OCI-LY3 (cell line): Measurements from ENCODE around the gene KCNF1.

Experiments
- H2AFZ ChIP-seq: fragments of 200-600, 300-600 bp; shearing (Covaris generic); 2 replicates; pipeline ENCODE4 v1.6.0; 2014; ENCODE audit warnings: antibody characterized with exemption, low read depth, low read length
- H3K27ac ChIP-seq: fragments of 200-600, 300-600 bp; sonication (generic); 2 replicates; pipeline ENCODE4 v1.5.1; 2014; ENCODE audit warnings: mild to moderate bottlenecking, low read length, moderate library complexity, mixed read lengths
- H3K27me3 ChIP-seq: fragments of 200-600, 300-600 bp; sonication (generic); 2 replicates; pipeline ENCODE4 v1.6.1; 2014; ENCODE audit warnings: low read depth, low read length, mixed read lengths
- H3K36me3 ChIP-seq: fragments of 200-600, 300-600 bp; sonication (generic); replicated peaks from 2 replicates; pipeline ENCODE3; 2014; ENCODE audit warnings: low read depth, low read length, mixed read lengths
- H3K4me1 ChIP-seq: fragments of 300-600, 200-600 bp; sonication (generic); 2 replicates; pipeline ENCODE4 v1.6.1; 2014; ENCODE audit warnings: low read length, mixed read lengths
- H3K4me2 ChIP-seq: fragments of 200-600, 300-600 bp; sonication (generic); 2 replicates; pipeline ENCODE4 v1.6.1; 2014; ENCODE audit warnings: low read length, mixed read lengths
- H3K4me3 ChIP-seq: fragments of 300-600, 200-600 bp; sonication (generic); 2 replicates; pipeline ENCODE4 v1.5.1; 2014; ENCODE audit warnings: antibody characterized with exemption, mild to moderate bottlenecking, low read length, moderate library complexity
- H3K79me2 ChIP-seq: fragments of 300-600, 200-600 bp; shearing (Covaris generic); 2 replicates; pipeline ENCODE4 v1.6.1; 2014; ENCODE audit warnings: mild to moderate bottlenecking, low read length, mixed read lengths
- H3K9ac ChIP-seq: fragments of 300-600, 200-600 bp; shearing (Covaris generic); 2 replicates; pipeline ENCODE4 v1.6.0; 2014; ENCODE audit warnings: mild to moderate bottlenecking, low read length, moderate library complexity
- H3K9me3 ChIP-seq: fragments of 200-600, 300-600 bp; shearing (Covaris generic); 2 replicates; pipeline ENCODE4 v1.6.1; 2014; ENCODE audit warnings: low read length, mixed read lengths; ENCODE audit not compliant: insufficient read depth
- H4K20me1 ChIP-seq: fragments of 200-600, 300-600 bp; sonication (generic); 2 replicates; pipeline ENCODE4 v1.6.1; 2016; ENCODE audit warnings: low read length, mixed read lengths; ENCODE audit not compliant: insufficient read depth
- EZH2phosphoT487 ChIP-seq: fragments of 200-600 bp; shearing (Covaris generic); IDR thresholded peaks from 2 replicates; pipeline ENCODE4 v1.6.1; 2018; ENCODE audit warnings: antibody characterized with exemption, mixed run types, low read depth
- TF ChIP-seq, protein P1 (sequence below): fragments of 200-600, 300-600 bp; sonication (generic); IDR thresholded peaks from 2 replicates; pipeline ENCODE4 v1.5.1; 2014; ENCODE audit warnings: antibody characterized with exemption, low read length, low read depth

KCNF1 gene

GRCh38 chr2:10922307-10923007, 10.7 kb downstream of the KCNF1 start:
- no peak overlapping the region for H3K9ac ChIP-seq
- H4K20me1 ChIP-seq = no peaks in the 10 kb centered on the region
- no peak overlapping the region for H3K27ac ChIP-seq
- no peaks in the 10 kb centered on the region for H3K9me3 ChIP-seq
- no peaks in the 10 kb centered on the region for H3K4me1 ChIP-seq
- H3K4me2 ChIP-seq = no peak overlapping the region
- TF ChIP-seq, protein P1, sequence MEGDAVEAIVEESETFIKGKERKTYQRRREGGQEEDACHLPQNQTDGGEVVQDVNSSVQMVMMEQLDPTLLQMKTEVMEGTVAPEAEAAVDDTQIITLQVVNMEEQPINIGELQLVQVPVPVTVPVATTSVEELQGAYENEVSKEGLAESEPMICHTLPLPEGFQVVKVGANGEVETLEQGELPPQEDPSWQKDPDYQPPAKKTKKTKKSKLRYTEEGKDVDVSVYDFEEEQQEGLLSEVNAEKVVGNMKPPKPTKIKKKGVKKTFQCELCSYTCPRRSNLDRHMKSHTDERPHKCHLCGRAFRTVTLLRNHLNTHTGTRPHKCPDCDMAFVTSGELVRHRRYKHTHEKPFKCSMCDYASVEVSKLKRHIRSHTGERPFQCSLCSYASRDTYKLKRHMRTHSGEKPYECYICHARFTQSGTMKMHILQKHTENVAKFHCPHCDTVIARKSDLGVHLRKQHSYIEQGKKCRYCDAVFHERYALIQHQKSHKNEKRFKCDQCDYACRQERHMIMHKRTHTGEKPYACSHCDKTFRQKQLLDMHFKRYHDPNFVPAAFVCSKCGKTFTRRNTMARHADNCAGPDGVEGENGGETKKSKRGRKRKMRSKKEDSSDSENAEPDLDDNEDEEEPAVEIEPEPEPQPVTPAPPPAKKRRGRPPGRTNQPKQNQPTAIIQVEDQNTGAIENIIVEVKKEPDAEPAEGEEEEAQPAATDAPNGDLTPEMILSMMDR = no peak
- TF ChIP-seq EZH2phosphoT487 = no peak
- H3K4me3 ChIP-seq = no peak overlapping the region
- no peaks in the 10 kb centered on the region for H3K79me2 ChIP-seq
- H3K36me3 ChIP-seq = no peaks in the 10 kb centered on the region
- H3K27me3 ChIP-seq = peaks cover 14% of the 10 kb centered on the region
- H2AFZ ChIP-seq = no peak overlapping the region

- Histone ChIP-seq H4K20me1 (no peaks in the 10 kb centered on the region), H3K4me3 (no peak overlapping the region), H3K9ac (no peak overlapping the region), H3K27me3 (peaks cover 15% of the 10 kb centered on the region), H3K4me2 (no peak overlapping the region), H3K36me3 (no peaks in the 10 kb centered on the region), H2AFZ (no peak overlapping the region), H3K27ac (no peak overlapping the region), H3K4me1 (no peaks in the 10 kb centered on the region), H3K9me3 (no peaks in the 10 kb centered on the region), H3K79me2 (no peaks in the 10 kb centered on the region)
- TF ChIP-seq, protein P1 = no peak
- no peak for TF ChIP-seq EZH2phosphoT487
These were observed 11.3 kb downstream of the KCNF1 start for GRCh38 chr2:10923008-10923375.

DNA sequence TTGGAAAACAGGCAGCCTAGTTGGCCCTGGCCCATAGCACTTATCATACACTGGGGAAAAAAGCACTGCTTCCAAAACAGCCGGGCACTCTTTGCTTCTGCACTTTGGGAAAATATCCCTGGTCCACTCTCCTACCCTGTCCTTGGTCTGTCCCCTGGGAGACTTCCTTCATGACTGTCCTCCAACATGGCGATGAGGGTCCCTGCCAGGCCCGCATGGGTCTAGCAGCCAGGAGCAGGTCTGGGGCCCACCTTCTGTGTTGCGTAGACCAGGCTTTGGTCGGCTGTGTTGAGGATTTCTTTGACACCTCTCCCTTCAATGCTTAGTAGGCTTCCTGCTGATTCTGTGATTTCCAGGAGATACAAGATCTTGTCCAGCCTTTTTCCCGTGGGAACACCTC, 12.2 kb downstream of the KCNF1 start:
- Histone ChIP-seq H4K20me1 (no peaks in the 10 kb centered on the region), H3K27me3 (peaks cover 20% of the 10 kb centered on the region), H3K4me3 (no peak overlapping the region), H3K27ac (no peak overlapping the region), H3K79me2 (no peaks in the 10 kb centered on the region), H3K9ac (no peak overlapping the region), H3K4me2 (no peak overlapping the region), H3K36me3 (no peaks in the 10 kb centered on the region), H2AFZ (no peak overlapping the region), H3K9me3 (no peaks in the 10 kb centered on the region), H3K4me1 (no peaks in the 10 kb centered on the region)
- TF ChIP-seq, protein P1 = no peak
- TF ChIP-seq EZH2phosphoT487 = no peak

DNA sequence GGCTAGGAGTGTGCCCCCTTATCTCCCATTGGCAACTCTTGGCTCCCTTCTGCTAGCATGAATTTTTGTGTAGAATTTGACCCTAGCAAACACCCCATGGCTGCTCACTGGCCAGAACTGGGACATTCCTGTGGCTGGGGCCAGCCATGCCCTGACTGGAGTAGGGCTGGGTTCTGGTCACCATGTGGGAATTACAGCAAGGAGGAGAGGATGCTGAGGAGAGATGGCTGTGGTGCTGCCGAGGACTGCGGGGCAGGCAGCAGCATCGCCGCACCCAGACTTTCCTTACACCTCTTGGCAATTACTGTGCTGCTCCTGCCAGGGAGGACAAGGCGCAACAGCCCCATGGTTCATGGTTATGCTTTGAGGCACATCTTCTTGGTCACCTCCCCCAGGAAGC, 12.7 kb downstream of the KCNF1 start:
- H3K79me2 ChIP-seq = no peaks in the 10 kb centered on the region
- TF ChIP-seq EZH2phosphoT487 = no peak
- TF ChIP-seq, protein P1 = no peak
- no peak overlapping the region for H3K27ac ChIP-seq
- no peaks in the 10 kb centered on the region for H3K9me3 ChIP-seq
- peaks cover 21% of the 10 kb centered on the region for H3K27me3 ChIP-seq
- H4K20me1 ChIP-seq = no peaks in the 10 kb centered on the region
- no peak overlapping the region for H3K9ac ChIP-seq
- H2AFZ ChIP-seq = no peak overlapping the region
- H3K4me2 ChIP-seq = no peak overlapping the region
- H3K4me1 ChIP-seq = no peaks in the 10 kb centered on the region
- no peak overlapping the region for H3K4me3 ChIP-seq
- H3K36me3 ChIP-seq = no peaks in the 10 kb centered on the region
